NB4 (cell line): ENCODE measurements around the gene NINJ1.
"Not testable (repeated sequence)": the region's sequence is repeated elsewhere in the genome, so short reads cannot be mapped to it uniquely, and the experiment has no call there.

Source experiments
- DNase-seq: peaks from one replicate; pipeline ENCODE4 v3.0.0; 2010; ENCODE audit warnings: low read depth
- H3K4me3 ChIP-seq: one replicate; pipeline ENCODE4 v1.5.1; 2011; ENCODE audit warnings: mild to moderate bottlenecking, low read depth, low read length, moderate library complexity
- CTCF ChIP-seq: IDR thresholded peaks from one replicate; pipeline ENCODE4 v1.5.1; 2012; ENCODE audit warnings: low read depth, low read length
- MYC ChIP-seq: IDR thresholded peaks from 2 replicates; pipeline ENCODE4 v1.6.1; 2011; ENCODE audit warnings: low read depth, low read length
- POLR2A ChIP-seq: IDR thresholded peaks from 2 replicates; pipeline ENCODE4 v1.6.1; 2011; ENCODE audit warnings: mild to moderate bottlenecking; ENCODE audit not compliant: insufficient read length; ENCODE audit errors: extremely low read depth
- TF ChIP-seq, protein P1 (sequence below): IDR thresholded peaks from 2 replicates; pipeline ENCODE4 v1.6.1; 2011; ENCODE audit warnings: low read depth, low read length

Gene NINJ1

DNA sequence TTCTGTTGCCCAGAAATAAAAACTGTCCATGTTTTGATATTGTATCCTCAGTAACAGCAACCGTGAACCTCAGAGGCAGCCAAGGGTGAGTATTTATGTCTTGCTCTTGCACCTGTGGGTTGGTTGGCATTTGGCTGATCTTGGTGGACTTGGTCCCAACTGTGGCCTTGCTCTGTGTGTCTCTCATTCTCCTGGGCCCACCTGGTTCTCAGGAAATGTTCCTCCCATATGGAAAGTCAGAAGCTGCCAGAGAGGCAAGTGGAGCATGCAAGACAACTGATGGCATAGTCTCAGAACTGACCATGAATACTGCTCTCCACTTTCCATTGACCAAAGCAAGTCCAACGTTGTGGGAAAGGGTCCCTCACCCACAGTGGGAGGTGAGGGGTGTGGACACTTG is 13.6 kb upstream of the NINJ1 start:
- DNase-seq = no peak
- no peak overlapping the region for H3K4me3 ChIP-seq
- TF ChIP-seq CTCF (no peak), MYC (no peak), POLR2A (no peak)
- TF ChIP-seq, protein P1, sequence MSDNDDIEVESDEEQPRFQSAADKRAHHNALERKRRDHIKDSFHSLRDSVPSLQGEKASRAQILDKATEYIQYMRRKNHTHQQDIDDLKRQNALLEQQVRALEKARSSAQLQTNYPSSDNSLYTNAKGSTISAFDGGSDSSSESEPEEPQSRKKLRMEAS = no peak

GRCh38 chr9:93146696-93147095 is 12.6 kb upstream of the NINJ1 start:
- not testable (repeated sequence) for DNase-seq, H3K4me3 ChIP-seq

GRCh38 chr9:93143830-93144530 is 9.9 kb upstream of the NINJ1 start:
- no peak overlapping the region for H3K4me3 ChIP-seq
- no peak for DNase-seq
- no peak for TF ChIP-seq MYC
- no peak for TF ChIP-seq POLR2A
- TF ChIP-seq, protein P1 = no peak
- TF ChIP-seq CTCF = no peak

- TF ChIP-seq MYC (no peak), POLR2A (no peak), CTCF (no peak)
- TF ChIP-seq, protein P1 = no peak
- no peak for DNase-seq
- H3K4me3 ChIP-seq = no peak overlapping the region
Observed at GRCh38 chr9:93141771-93142483, 7.9 kb upstream of the NINJ1 start.

DNA sequence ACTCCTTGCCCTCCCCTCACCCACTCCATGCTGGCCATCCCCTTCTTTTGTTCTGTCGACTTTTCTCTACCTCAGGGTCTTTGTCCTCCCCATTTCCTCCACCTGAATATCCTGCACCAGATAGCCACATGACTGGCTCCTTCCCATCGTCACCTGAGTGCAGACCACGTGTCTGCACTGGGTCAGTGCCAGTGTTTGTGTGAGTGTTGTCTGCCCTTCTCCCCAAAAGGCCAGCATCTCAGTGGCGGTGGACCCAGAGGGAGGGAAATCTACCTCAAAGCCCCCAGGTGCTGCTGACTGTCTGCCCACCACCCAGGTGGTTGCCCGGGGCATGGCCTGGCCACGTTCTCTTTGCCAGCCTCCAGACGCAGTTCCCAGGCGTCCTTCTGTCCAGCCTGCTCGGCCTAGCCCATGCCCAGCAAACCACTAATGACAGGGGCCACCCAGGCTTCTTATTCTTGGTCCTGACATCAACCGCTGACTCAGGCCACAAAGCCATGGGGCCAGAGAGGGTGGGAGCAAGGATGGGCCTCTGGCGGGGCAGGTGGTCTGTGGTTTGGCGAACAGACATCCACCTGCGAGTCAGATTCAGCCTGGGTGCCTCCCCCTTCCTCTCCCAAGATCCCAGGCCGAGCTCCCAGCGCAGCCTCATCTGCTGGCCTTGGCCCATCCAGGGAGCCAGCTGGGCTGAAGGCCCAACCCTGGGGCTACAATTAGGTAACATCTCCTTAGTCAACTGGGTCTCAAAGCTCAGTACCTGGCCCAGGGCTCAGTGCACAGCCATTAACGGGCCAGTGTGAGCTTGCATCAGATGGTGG is 5.5 kb upstream of the NINJ1 start:
- DNase-seq = no peak
- no peak overlapping the region for H3K4me3 ChIP-seq
- TF ChIP-seq POLR2A = no peak
- TF ChIP-seq, protein P1 = no peak
- TF ChIP-seq MYC = no peak
- TF ChIP-seq CTCF = no peak
